HL-60 (cell line): ENCODE data around the gene ESYT2.

Experiments used
- POLR2AphosphoS5 ChIP-seq: IDR thresholded peaks from 2 replicates; pipeline ENCODE4 v1.6.1; 2012; ENCODE audit warnings: low read depth
- SPI1 ChIP-seq: IDR thresholded peaks from 2 replicates; pipeline ENCODE4 v1.6.1; 2012; ENCODE audit warnings: low read depth, mild to moderate bottlenecking, borderline replicate concordance
- TF ChIP-seq, protein P1 (sequence below): IDR thresholded peaks from one replicate; pipeline ENCODE4 v1.5.1; 2011; ENCODE audit warnings: low read length, control low read depth, inconsistent platforms; ENCODE audit not compliant: insufficient read depth
- TF ChIP-seq, protein P2 (sequence below): IDR thresholded peaks from 2 replicates; pipeline ENCODE4 v1.6.1; 2012; ENCODE audit warnings: low read depth; ENCODE audit not compliant: insufficient replicate concordance

DNA sequence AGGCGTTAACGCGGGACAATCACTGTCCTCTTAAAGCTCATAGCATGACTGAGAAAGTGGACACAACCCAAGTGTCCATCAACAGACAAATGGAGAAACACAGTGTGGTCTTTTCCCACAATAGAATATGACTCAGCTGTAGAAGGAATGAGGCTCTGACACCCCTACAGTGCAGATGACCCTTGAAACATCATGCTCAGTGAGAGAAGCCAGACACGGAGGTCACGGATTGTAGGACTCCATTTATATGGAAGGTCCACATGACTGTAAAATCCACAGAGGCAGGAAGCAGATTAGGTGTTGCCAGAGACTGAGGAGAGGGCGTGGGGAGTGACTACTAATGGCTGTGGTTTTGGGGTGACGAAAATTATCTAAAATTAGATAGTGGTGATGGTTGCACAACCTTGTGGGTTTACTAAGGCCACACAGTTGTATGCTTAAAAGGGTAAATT lies 118.6 kb downstream of the ESYT2 start:
- TF ChIP-seq, protein P1, sequence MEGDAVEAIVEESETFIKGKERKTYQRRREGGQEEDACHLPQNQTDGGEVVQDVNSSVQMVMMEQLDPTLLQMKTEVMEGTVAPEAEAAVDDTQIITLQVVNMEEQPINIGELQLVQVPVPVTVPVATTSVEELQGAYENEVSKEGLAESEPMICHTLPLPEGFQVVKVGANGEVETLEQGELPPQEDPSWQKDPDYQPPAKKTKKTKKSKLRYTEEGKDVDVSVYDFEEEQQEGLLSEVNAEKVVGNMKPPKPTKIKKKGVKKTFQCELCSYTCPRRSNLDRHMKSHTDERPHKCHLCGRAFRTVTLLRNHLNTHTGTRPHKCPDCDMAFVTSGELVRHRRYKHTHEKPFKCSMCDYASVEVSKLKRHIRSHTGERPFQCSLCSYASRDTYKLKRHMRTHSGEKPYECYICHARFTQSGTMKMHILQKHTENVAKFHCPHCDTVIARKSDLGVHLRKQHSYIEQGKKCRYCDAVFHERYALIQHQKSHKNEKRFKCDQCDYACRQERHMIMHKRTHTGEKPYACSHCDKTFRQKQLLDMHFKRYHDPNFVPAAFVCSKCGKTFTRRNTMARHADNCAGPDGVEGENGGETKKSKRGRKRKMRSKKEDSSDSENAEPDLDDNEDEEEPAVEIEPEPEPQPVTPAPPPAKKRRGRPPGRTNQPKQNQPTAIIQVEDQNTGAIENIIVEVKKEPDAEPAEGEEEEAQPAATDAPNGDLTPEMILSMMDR: no peak
- peak; percentile 90 for TF ChIP-seq POLR2AphosphoS5
- TF ChIP-seq, protein P2, sequence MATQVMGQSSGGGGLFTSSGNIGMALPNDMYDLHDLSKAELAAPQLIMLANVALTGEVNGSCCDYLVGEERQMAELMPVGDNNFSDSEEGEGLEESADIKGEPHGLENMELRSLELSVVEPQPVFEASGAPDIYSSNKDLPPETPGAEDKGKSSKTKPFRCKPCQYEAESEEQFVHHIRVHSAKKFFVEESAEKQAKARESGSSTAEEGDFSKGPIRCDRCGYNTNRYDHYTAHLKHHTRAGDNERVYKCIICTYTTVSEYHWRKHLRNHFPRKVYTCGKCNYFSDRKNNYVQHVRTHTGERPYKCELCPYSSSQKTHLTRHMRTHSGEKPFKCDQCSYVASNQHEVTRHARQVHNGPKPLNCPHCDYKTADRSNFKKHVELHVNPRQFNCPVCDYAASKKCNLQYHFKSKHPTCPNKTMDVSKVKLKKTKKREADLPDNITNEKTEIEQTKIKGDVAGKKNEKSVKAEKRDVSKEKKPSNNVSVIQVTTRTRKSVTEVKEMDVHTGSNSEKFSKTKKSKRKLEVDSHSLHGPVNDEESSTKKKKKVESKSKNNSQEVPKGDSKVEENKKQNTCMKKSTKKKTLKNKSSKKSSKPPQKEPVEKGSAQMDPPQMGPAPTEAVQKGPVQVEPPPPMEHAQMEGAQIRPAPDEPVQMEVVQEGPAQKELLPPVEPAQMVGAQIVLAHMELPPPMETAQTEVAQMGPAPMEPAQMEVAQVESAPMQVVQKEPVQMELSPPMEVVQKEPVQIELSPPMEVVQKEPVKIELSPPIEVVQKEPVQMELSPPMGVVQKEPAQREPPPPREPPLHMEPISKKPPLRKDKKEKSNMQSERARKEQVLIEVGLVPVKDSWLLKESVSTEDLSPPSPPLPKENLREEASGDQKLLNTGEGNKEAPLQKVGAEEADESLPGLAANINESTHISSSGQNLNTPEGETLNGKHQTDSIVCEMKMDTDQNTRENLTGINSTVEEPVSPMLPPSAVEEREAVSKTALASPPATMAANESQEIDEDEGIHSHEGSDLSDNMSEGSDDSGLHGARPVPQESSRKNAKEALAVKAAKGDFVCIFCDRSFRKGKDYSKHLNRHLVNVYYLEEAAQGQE: no peak
- no peak for TF ChIP-seq SPI1
